OCI-LY7 (cell line): ENCODE results near the gene RBBP5.

Experiments used
- CTCF ChIP-seq: fragments of 200-600 bp; sonication (generic); conservative IDR thresholded peaks from 2 replicates; pipeline ENCODE4 v1.5.1; 2014; ENCODE audit warnings: mild to moderate bottlenecking, antibody characterized with exemption, low read length, moderate library complexity, mixed read lengths
- EZH2phosphoT487 ChIP-seq: fragments of 200-600 bp; sonication (generic); IDR thresholded peaks from 2 replicates; pipeline ENCODE4 v1.6.1; 2018; ENCODE audit warnings: low read depth, borderline replicate concordance, mild to moderate bottlenecking, mixed run types, antibody characterized with exemption, low read length, moderate library complexity, mixed read lengths

- TF ChIP-seq CTCF: no peak
- no peak for TF ChIP-seq EZH2phosphoT487
Observed at GRCh38 chr1:205144751-205145150, 23.0 kb upstream of the RBBP5 start.
